NCI-H146 treated with DMSO at 0.1 percent for 48 hours (cell line): Measurements from ENCODE around the gene EHF.

ENCODE experiments used
- DNase-seq: peaks from one replicate; lab custom pipeline; 2025; ENCODE audit not compliant: unreplicated experiment; lab: John Stamatoyannopoulos, UW

The EHF gene

GRCh38 chr11:34623463-34623862 lies 2.6 kb downstream of the EHF start:
- no peak for DNase-seq

- DNase-seq, result no peak
Observed at GRCh38 chr11:34624069-34624468, 3.2 kb downstream of the EHF start.

- no peak for DNase-seq
Observed at GRCh38 chr11:34625576-34625975, 4.7 kb downstream of the EHF start.

- DNase-seq, result no peak
Observed at GRCh38 chr11:34626393-34626792, 5.5 kb downstream of the EHF start.

GRCh38 chr11:34627197-34627596 lies 6.3 kb downstream of the EHF start:
- no peak for DNase-seq

- DNase-seq, result no peak
Observed at GRCh38 chr11:34629711-34630110, 8.8 kb downstream of the EHF start.

- no peak for DNase-seq
Observed at GRCh38 chr11:34630544-34630943, 9.7 kb downstream of the EHF start.

- DNase-seq, result no peak
Observed at GRCh38 chr11:34631297-34631696, 10.4 kb downstream of the EHF start.

- peak; percentile 93 for DNase-seq
Observed at GRCh38 chr11:34631737-34632104, 10.8 kb downstream of the EHF start.

GRCh38 chr11:34632105-34632791 lies 11.4 kb downstream of the EHF start:
- DNase-seq, result peak; percentile 96

GRCh38 chr11:34633640-34633989 lies 12.7 kb downstream of the EHF start:
- DNase-seq, result no peak

GRCh38 chr11:34633990-34634693 lies 13.2 kb downstream of the EHF start:
- DNase-seq, result peak; percentile 88

- DNase-seq, result peak; percentile 44
Observed at GRCh38 chr11:34634694-34635062, 13.8 kb downstream of the EHF start.

- no peak for DNase-seq
Observed at GRCh38 chr11:34636127-34636526, 15.2 kb downstream of the EHF start.

- DNase-seq, result no peak
Observed at GRCh38 chr11:34637303-34637702, 16.4 kb downstream of the EHF start.

- no peak for DNase-seq
Observed at GRCh38 chr11:34638897-34639296, 18.0 kb downstream of the EHF start.

GRCh38 chr11:34639545-34639944 lies 18.7 kb downstream of the EHF start:
- DNase-seq, result no peak

GRCh38 chr11:34640050-34640923 lies 19.4 kb downstream of the EHF start:
- DNase-seq, result no peak

- DNase-seq, result no peak
Observed at GRCh38 chr11:34640924-34641275, 20.0 kb downstream of the EHF start.

GRCh38 chr11:34641456-34641855 lies 20.6 kb downstream of the EHF start:
- DNase-seq, result no peak

GRCh38 chr11:34642001-34642554 lies 21.2 kb downstream of the EHF start:
- DNase-seq, result no peak

GRCh38 chr11:34642873-34643272 lies 22.0 kb downstream of the EHF start:
- DNase-seq, result no peak
